ENCODE results near the gene TRIM5. TPM values are rescaled to one million over a fixed set of nuclear protein-coding genes. Genes with fewer than 3 reads are reported as not detected.

TRIM5 gene
- total and polyA plus RNA-seq, 10 of the 15 experiments (the other 5 are each of a cell fraction or from before 2014, with no cell fraction given): 20.0 to 59.7 (median 31.8) TPM

Other genes with a start within 250 kb of the TRIM5 start
Only the 7 nearest of the 19 such genes appear.
- gene OR52B6, start 104.2 kb downstream of the TRIM5 start, total RNA-seq (2014; rRNA removed): not detected in 2 replicates
- gene OR52B6, start 104.2 kb downstream of the TRIM5 start, total RNA-seq (2014; rRNA removed; fragmentation: Illumina TruSeq; extraction: Trizol): not detected in 2 replicates
- not detected in 2 replicates for gene OR52B6, start 104.2 kb downstream of the TRIM5 start, total RNA-seq (2021)
- not detected in 2 replicates for gene OR52B6, start 104.2 kb downstream of the TRIM5 start, polyA plus RNA-seq (2011; rRNA removed)
- gene OR52B6, start 104.2 kb downstream of the TRIM5 start, polyA plus RNA-seq (2014; fragmentation: Illumina TruSeq; extraction: Trizol): not detected in 2 replicates
- gene OR52B6, start 104.2 kb downstream of the TRIM5 start, polyA plus RNA-seq (2014; fragmentation: Nextera tagmentation; extraction: Ambion mirVana): under 1 TPM in 1 of 2 experiments, not detected in 1; 0.07 TPM
- not detected in 2 replicates for gene OR52B6, start 104.2 kb downstream of the TRIM5 start, polyA plus RNA-seq (2014; rRNA removed)
- not detected for gene OR52B6, start 104.2 kb downstream of the TRIM5 start, polyA plus RNA-seq (2016; fragmentation: Nextera tagmentation; extraction: Ambion mirVana)
- gene TRIM6, start 88.4 kb downstream of the TRIM5 start, total RNA-seq (2014; rRNA removed): 4.5 and 6.4 TPM in 2 replicates
- 5.1 and 5.6 TPM in 2 replicates for gene TRIM6, start 88.4 kb downstream of the TRIM5 start, total RNA-seq (2014; rRNA removed; fragmentation: Illumina TruSeq; extraction: Trizol)
- 3.1 and 4.4 TPM in 2 replicates for gene TRIM6, start 88.4 kb downstream of the TRIM5 start, total RNA-seq (2021)
- 1.4 and 1.6 TPM in 2 replicates for gene TRIM6, start 88.4 kb downstream of the TRIM5 start, polyA plus RNA-seq (2011; rRNA removed)
- gene TRIM6, start 88.4 kb downstream of the TRIM5 start, polyA plus RNA-seq (2014; fragmentation: Illumina TruSeq; extraction: Trizol): 6.8 and 8.1 TPM in 2 replicates
- 1 to 10 TPM; 4.0 to 4.1 TPM for gene TRIM6, start 88.4 kb downstream of the TRIM5 start, polyA plus RNA-seq (2014; fragmentation: Nextera tagmentation; extraction: Ambion mirVana)
- gene TRIM6, start 88.4 kb downstream of the TRIM5 start, polyA plus RNA-seq (2014; rRNA removed): 3.7 and 4.6 TPM in 2 replicates
- gene TRIM6, start 88.4 kb downstream of the TRIM5 start, polyA plus RNA-seq (2016; fragmentation: Nextera tagmentation; extraction: Ambion mirVana): 1 to 10 TPM; 3.6 to 4.3 TPM
- 21.0 and 31.6 TPM in 2 replicates for gene TRIM34, start 60.1 kb downstream of the TRIM5 start, total RNA-seq (2014; rRNA removed)
- gene TRIM34, start 60.1 kb downstream of the TRIM5 start, total RNA-seq (2014; rRNA removed; fragmentation: Illumina TruSeq; extraction: Trizol): 27.5 and 29.2 TPM in 2 replicates
- gene TRIM34, start 60.1 kb downstream of the TRIM5 start, total RNA-seq (2021): 16.7 and 18.1 TPM in 2 replicates
- gene TRIM34, start 60.1 kb downstream of the TRIM5 start, polyA plus RNA-seq (2011; rRNA removed): 51.4 and 68.7 TPM in 2 replicates
- 29.0 and 37.0 TPM in 2 replicates for gene TRIM34, start 60.1 kb downstream of the TRIM5 start, polyA plus RNA-seq (2014; fragmentation: Illumina TruSeq; extraction: Trizol)
- 10 to 100 TPM; 22.0 to 33.6 TPM for gene TRIM34, start 60.1 kb downstream of the TRIM5 start, polyA plus RNA-seq (2014; fragmentation: Nextera tagmentation; extraction: Ambion mirVana)
- gene TRIM34, start 60.1 kb downstream of the TRIM5 start, polyA plus RNA-seq (2014; rRNA removed): 16.4 and 19.9 TPM in 2 replicates
- 10 to 100 TPM; 16.9 to 19.7 TPM for gene TRIM34, start 60.1 kb downstream of the TRIM5 start, polyA plus RNA-seq (2016; fragmentation: Nextera tagmentation; extraction: Ambion mirVana)
- gene TRIM22, start 4.7 kb upstream of the TRIM5 start, total RNA-seq (2014; rRNA removed): 146 and 198 TPM in 2 replicates
- 217 and 238 TPM in 2 replicates for gene TRIM22, start 4.7 kb upstream of the TRIM5 start, total RNA-seq (2014; rRNA removed; fragmentation: Illumina TruSeq; extraction: Trizol)
- 239 and 241 TPM in 2 replicates for gene TRIM22, start 4.7 kb upstream of the TRIM5 start, total RNA-seq (2021)
- gene TRIM22, start 4.7 kb upstream of the TRIM5 start, polyA plus RNA-seq (2011; rRNA removed): 485 and 630 TPM in 2 replicates
- 239 and 325 TPM in 2 replicates for gene TRIM22, start 4.7 kb upstream of the TRIM5 start, polyA plus RNA-seq (2014; fragmentation: Illumina TruSeq; extraction: Trizol)
- 100 to 1,000 TPM; 116 to 143 TPM for gene TRIM22, start 4.7 kb upstream of the TRIM5 start, polyA plus RNA-seq (2014; fragmentation: Nextera tagmentation; extraction: Ambion mirVana)
- gene TRIM22, start 4.7 kb upstream of the TRIM5 start, polyA plus RNA-seq (2014; rRNA removed): 163 and 194 TPM in 2 replicates
- gene TRIM22, start 4.7 kb upstream of the TRIM5 start, polyA plus RNA-seq (2016; fragmentation: Nextera tagmentation; extraction: Ambion mirVana): 100 to 1,000 TPM; 199 to 208 TPM
- 0.49 and 0.51 TPM in 2 replicates for gene OR56B1, start 51.4 kb upstream of the TRIM5 start, total RNA-seq (2014; rRNA removed)
- gene OR56B1, start 51.4 kb upstream of the TRIM5 start, total RNA-seq (2014; rRNA removed; fragmentation: Illumina TruSeq; extraction: Trizol): 0.23 and 0.36 TPM in 2 replicates
- gene OR56B1, start 51.4 kb upstream of the TRIM5 start, total RNA-seq (2021): 0.21 TPM in 1 of 2 replicates, not detected in the other
- gene OR56B1, start 51.4 kb upstream of the TRIM5 start, polyA plus RNA-seq (2011; rRNA removed): 0.71 and 1.1 TPM in 2 replicates
- gene OR56B1, start 51.4 kb upstream of the TRIM5 start, polyA plus RNA-seq (2014; fragmentation: Illumina TruSeq; extraction: Trizol): 0.21 and 0.38 TPM in 2 replicates
- gene OR56B1, start 51.4 kb upstream of the TRIM5 start, polyA plus RNA-seq (2014; fragmentation: Nextera tagmentation; extraction: Ambion mirVana): under 1 TPM in 1 of 2 experiments, not detected in 1; 0.04 TPM
- 0.19 and 0.44 TPM in 2 replicates for gene OR56B1, start 51.4 kb upstream of the TRIM5 start, polyA plus RNA-seq (2014; rRNA removed)
- gene OR56B1, start 51.4 kb upstream of the TRIM5 start, polyA plus RNA-seq (2016; fragmentation: Nextera tagmentation; extraction: Ambion mirVana): not detected
- gene OR52N4, start 69.2 kb upstream of the TRIM5 start, total RNA-seq (2014; rRNA removed): 0.85 and 1.3 TPM in 2 replicates
- 0.67 and 0.83 TPM in 2 replicates for gene OR52N4, start 69.2 kb upstream of the TRIM5 start, total RNA-seq (2014; rRNA removed; fragmentation: Illumina TruSeq; extraction: Trizol)
- 0.37 and 0.41 TPM in 2 replicates for gene OR52N4, start 69.2 kb upstream of the TRIM5 start, total RNA-seq (2021)
- 8.6 and 9.4 TPM in 2 replicates for gene OR52N4, start 69.2 kb upstream of the TRIM5 start, polyA plus RNA-seq (2011; rRNA removed)
- 0.76 and 1.7 TPM in 2 replicates for gene OR52N4, start 69.2 kb upstream of the TRIM5 start, polyA plus RNA-seq (2014; fragmentation: Illumina TruSeq; extraction: Trizol)
- gene OR52N4, start 69.2 kb upstream of the TRIM5 start, polyA plus RNA-seq (2014; fragmentation: Nextera tagmentation; extraction: Ambion mirVana): under 1 TPM; 0.16 to 0.35 TPM
- 0.33 and 1.2 TPM in 2 replicates for gene OR52N4, start 69.2 kb upstream of the TRIM5 start, polyA plus RNA-seq (2014; rRNA removed)
- gene OR52N4, start 69.2 kb upstream of the TRIM5 start, polyA plus RNA-seq (2016; fragmentation: Nextera tagmentation; extraction: Ambion mirVana): under 1 TPM in 1 of 2 experiments, not detected in 1; 0.21 TPM
- not detected in 2 replicates for gene OR52N5, start 98.3 kb upstream of the TRIM5 start, total RNA-seq (2014; rRNA removed)
- not detected in 2 replicates for gene OR52N5, start 98.3 kb upstream of the TRIM5 start, total RNA-seq (2014; rRNA removed; fragmentation: Illumina TruSeq; extraction: Trizol)
- gene OR52N5, start 98.3 kb upstream of the TRIM5 start, total RNA-seq (2021): not detected in 2 replicates
- not detected in 2 replicates for gene OR52N5, start 98.3 kb upstream of the TRIM5 start, polyA plus RNA-seq (2011; rRNA removed)
- gene OR52N5, start 98.3 kb upstream of the TRIM5 start, polyA plus RNA-seq (2014; fragmentation: Illumina TruSeq; extraction: Trizol): not detected in 2 replicates
- not detected for gene OR52N5, start 98.3 kb upstream of the TRIM5 start, polyA plus RNA-seq (2014; fragmentation: Nextera tagmentation; extraction: Ambion mirVana)
- gene OR52N5, start 98.3 kb upstream of the TRIM5 start, polyA plus RNA-seq (2014; rRNA removed): not detected in 2 replicates
- not detected for gene OR52N5, start 98.3 kb upstream of the TRIM5 start, polyA plus RNA-seq (2016; fragmentation: Nextera tagmentation; extraction: Ambion mirVana)